Suprapubic skin (tissue), 4 donors: ENCODE data around the gene DHRS9. TPM values are rescaled to one million over a fixed set of nuclear protein-coding genes. Genes with fewer than 3 reads are reported as not detected.
"Not testable (repeated sequence)": the region's sequence is repeated elsewhere in the genome, so short reads cannot be mapped to it uniquely, and the experiment has no call there.

ENCODE experiments used
- DNase-seq, 2 donors: peaks; one replicate each; pipeline ENCODE4 v3.0.0-alpha.2; 2019; ENCODE audit warnings: low spot score in 2 of 2
- H3K27ac ChIP-seq: fragments of 200-600 bp; sonication (generic); one replicate; pipeline ENCODE4 v1.5.1; 2019
- H3K27me3 ChIP-seq: fragments of 200-600 bp; sonication (generic); one replicate; pipeline ENCODE4 v1.5.1; 2019
- H3K36me3 ChIP-seq: fragments of 200-600 bp; sonication (generic); one replicate; pipeline ENCODE4 v1.5.1; 2019
- H3K4me1 ChIP-seq: fragments of 200-600 bp; sonication (generic); one replicate; pipeline ENCODE4 v1.5.1; 2019
- H3K4me3 ChIP-seq: fragments of 200-600 bp; sonication (generic); one replicate; pipeline ENCODE4 v1.5.1; 2019; ENCODE audit warnings: mild to moderate bottlenecking
- H3K9me3 ChIP-seq: fragments of 200-600 bp; sonication (generic); one replicate; pipeline ENCODE4 v1.5.1; 2019
- EP300 ChIP-seq: sonication (generic); formaldehyde crosslinking; IDR thresholded peaks from one replicate; pipeline ENCODE4 v1.6.1; 2017; ENCODE audit warnings: antibody characterized with exemption
- POLR2A ChIP-seq, 2 donors: fragments of 450-650 bp; IDR thresholded peaks; one replicate each; pipeline ENCODE4 v1.6.1; 2017; ENCODE audit warnings: antibody characterized with exemption in 2 of 2, mild to moderate bottlenecking in 2 of 2, moderate library complexity in 2 of 2
- POLR2AphosphoS5 ChIP-seq, 3 donors: sonication (generic); formaldehyde crosslinking; IDR thresholded peaks; one replicate each; pipeline ENCODE4 v1.6.1; 2017; ENCODE audit warnings: antibody characterized with exemption in 3 of 3
- WGBS: methylation state at CpG from one replicate; pipeline ENCODE4 v1.1.5; 2018; 5-methylcytosine and 5-hydroxymethylcytosine counted together
- total RNA-seq, 4 donors: library from RNA; depleted of rRNA; stranded (reverse); fragments of >200 nt; gene quantifications; one replicate each; pipeline ENCODE4 v1.1.0, GENCODE V29; 2016
- TF ChIP-seq, protein P1 (sequence below), 2 donors: fragments of 200-600 bp in 1 of 2; fragments of 450-650 bp in 1 of 2; sonication (generic) in 1 of 2; IDR thresholded peaks; one replicate each; pipeline ENCODE4 v1.5.1; 2016 to 2019; ENCODE audit warnings: antibody characterized with exemption in 2 of 2, mild to moderate bottlenecking in 1 of 2, moderate library complexity in 1 of 2

The DHRS9 gene
- total RNA-seq, 4 donors from 2014 or later: 2.0 to 3.9 (median 2.3) TPM

GRCh38 chr2:169049142-169049541, 20.2 kb upstream of the DHRS9 start:
- H3K27me3 ChIP-seq: no peaks in the 10 kb centered on the region
- H3K36me3 ChIP-seq: no peaks in the 10 kb centered on the region
- peaks cover 8% of the 10 kb centered on the region for H3K4me1 ChIP-seq
- no peak for DNase-seq
- H3K4me3 ChIP-seq: no peak overlapping the region
- TF ChIP-seq POLR2AphosphoS5 (IDR thresholded peaks at IDR 0.05) (no peak), POLR2A (IDR thresholded peaks at IDR 0.05) (no peak), EP300 (no peak)
- TF ChIP-seq, protein P1, sequence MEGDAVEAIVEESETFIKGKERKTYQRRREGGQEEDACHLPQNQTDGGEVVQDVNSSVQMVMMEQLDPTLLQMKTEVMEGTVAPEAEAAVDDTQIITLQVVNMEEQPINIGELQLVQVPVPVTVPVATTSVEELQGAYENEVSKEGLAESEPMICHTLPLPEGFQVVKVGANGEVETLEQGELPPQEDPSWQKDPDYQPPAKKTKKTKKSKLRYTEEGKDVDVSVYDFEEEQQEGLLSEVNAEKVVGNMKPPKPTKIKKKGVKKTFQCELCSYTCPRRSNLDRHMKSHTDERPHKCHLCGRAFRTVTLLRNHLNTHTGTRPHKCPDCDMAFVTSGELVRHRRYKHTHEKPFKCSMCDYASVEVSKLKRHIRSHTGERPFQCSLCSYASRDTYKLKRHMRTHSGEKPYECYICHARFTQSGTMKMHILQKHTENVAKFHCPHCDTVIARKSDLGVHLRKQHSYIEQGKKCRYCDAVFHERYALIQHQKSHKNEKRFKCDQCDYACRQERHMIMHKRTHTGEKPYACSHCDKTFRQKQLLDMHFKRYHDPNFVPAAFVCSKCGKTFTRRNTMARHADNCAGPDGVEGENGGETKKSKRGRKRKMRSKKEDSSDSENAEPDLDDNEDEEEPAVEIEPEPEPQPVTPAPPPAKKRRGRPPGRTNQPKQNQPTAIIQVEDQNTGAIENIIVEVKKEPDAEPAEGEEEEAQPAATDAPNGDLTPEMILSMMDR (IDR thresholded peaks at IDR 0.05): no peak
- no peak overlapping the region for H3K27ac ChIP-seq
- 47% methylated on average over 3 of the region's 3 CpGs for WGBS
- peaks cover 12% of the 10 kb centered on the region for H3K9me3 ChIP-seq

DNA sequence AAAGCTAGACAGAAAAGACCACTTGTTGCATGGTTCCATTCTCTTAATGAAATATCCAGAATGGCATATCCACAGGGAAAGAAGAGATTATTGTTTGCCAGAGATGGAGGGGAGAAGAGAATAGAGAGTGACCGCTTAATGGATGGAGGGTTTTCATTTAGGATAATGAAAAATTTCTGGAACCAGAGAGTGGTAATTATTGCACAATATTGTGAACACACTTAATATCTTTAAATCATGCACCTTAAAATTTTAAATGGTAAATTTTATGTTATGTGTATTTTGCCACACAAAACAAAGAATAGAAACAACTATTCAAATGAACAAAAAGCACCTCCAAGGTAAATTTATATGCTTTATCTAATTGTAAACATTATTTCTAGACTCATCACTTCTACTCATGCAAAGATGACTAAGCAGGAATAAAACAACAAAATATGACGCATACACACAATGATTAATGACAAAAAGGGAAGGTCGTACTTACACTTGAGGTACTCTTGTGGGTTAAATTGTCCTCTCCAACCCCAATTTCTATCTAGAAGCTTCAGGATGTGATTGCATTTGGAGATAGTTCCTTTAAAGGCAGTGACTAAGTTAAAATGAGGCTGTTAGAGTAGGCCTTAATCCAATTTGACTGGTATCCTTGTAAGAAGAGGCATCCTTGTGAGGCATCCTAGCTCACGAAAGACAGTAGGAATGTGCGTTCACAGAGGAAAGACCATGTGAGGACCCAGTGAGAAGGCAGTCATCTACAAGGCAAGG, 18.7 kb upstream of the DHRS9 start:
- Histone ChIP-seq H3K27ac (no peak overlapping the region), H3K27me3 (no peaks in the 10 kb centered on the region)
- WGBS: 66% methylated on average over 5 of the region's 5 CpGs

GRCh38 chr2:169054575-169054974, 14.8 kb upstream of the DHRS9 start:
- H3K4me1 ChIP-seq, DNase-seq, H3K4me3 ChIP-seq, H3K27ac ChIP-seq, H3K27me3 ChIP-seq, H3K36me3 ChIP-seq: not testable (repeated sequence)
- peaks cover 21% of the 10 kb centered on the region for H3K9me3 ChIP-seq
- WGBS: 92% methylated on average over 2 of the region's 2 CpGs

More for the DNA sequence above, 18.7 kb upstream of the DHRS9 start:
- Histone ChIP-seq H3K9me3 (peaks cover 17% of the 10 kb centered on the region), H3K4me1 (peaks cover 8% of the 10 kb centered on the region), H3K36me3 (no peaks in the 10 kb centered on the region), H3K4me3 (no peak overlapping the region)
- DNase-seq: no peak
- TF ChIP-seq POLR2A (IDR thresholded peaks at IDR 0.05): no peak
- TF ChIP-seq, protein P1 (IDR thresholded peaks at IDR 0.05): no peak
- TF ChIP-seq POLR2AphosphoS5 (IDR thresholded peaks at IDR 0.05): no peak
- TF ChIP-seq EP300: no peak

- not testable (repeated sequence) for H3K27me3 ChIP-seq, DNase-seq, H3K4me1 ChIP-seq, H3K27ac ChIP-seq, H3K36me3 ChIP-seq, H3K4me3 ChIP-seq, H3K9me3 ChIP-seq
- 95% methylated on average over 17 of the region's 17 CpGs for WGBS
Observed at GRCh38 chr2:169064199-169064598, 5.2 kb upstream of the DHRS9 start.

DNA sequence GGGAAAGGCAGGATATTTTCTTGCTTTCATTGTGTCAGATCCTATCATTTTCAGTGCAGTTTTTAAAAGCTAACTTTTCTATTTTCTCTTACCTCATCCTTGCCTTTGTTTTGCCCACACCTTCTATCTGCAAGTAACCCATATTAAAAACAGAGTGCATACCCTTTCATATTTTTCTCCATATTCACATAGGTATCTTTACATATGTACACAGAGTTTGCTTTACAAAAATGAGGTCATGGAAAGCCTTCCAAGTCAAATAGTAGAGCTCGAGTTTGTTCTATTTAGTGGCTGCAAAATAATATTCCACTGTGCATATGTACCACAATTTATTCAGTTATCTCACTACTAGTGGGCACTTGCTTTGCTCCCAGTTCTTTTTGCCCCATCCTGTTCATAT, 3.9 kb upstream of the DHRS9 start:
- Histone ChIP-seq H3K27me3 (no peaks in the 10 kb centered on the region), H3K27ac (no peak overlapping the region), H3K9me3 (no peaks in the 10 kb centered on the region), H3K4me1 (no peaks in the 10 kb centered on the region), H3K4me3 (no peak overlapping the region), H3K36me3 (no peaks in the 10 kb centered on the region)
- no peak for TF ChIP-seq POLR2AphosphoS5 (IDR thresholded peaks at IDR 0.05)
- TF ChIP-seq, protein P1 (IDR thresholded peaks at IDR 0.05): no peak
- no peak for TF ChIP-seq POLR2A (IDR thresholded peaks at IDR 0.05)
- no peak for TF ChIP-seq EP300
- DNase-seq: no peak
- 60% methylated on average over 1 of the region's 1 CpG for WGBS

DNA sequence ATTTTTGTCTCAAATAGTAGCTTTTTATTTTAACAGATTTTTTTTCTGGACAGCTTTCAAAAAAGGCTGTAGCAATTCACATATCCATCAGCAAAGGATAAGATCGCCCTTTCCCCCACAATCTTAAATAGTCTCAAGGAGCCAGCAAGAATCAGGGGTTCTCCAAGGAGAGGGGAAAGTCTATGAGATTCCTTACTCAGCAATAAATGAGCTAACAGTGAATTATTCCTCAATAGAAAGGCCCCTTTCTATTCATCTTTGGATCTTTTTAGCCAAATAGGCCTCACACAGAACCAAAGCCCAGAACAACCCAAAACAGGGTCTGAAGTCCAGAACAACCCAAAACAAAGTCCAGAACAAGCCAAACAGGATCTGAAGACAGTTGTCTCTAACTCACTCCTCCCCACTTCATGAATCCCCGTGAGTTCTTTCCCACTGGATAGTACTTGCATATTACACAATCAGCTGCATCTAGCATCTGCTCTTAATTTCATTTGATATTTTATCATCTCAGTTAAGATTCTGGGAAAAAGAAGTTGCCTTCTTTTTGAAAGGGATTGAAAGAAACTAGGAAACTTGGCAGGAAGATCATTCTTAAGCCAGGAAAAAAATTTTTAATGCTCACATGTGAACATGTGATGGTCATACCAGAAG, 3.4 kb upstream of the DHRS9 start:
- Histone ChIP-seq H3K27me3 (no peaks in the 10 kb centered on the region), H3K4me1 (no peaks in the 10 kb centered on the region), H3K36me3 (no peaks in the 10 kb centered on the region), H3K4me3 (no peak overlapping the region), H3K9me3 (no peaks in the 10 kb centered on the region), H3K27ac (no peak overlapping the region)
- WGBS: 59% methylated on average over 2 of the region's 2 CpGs
- no peak for TF ChIP-seq POLR2A (IDR thresholded peaks at IDR 0.05)
- TF ChIP-seq POLR2AphosphoS5 (IDR thresholded peaks at IDR 0.05): no peak
- TF ChIP-seq, protein P1 (IDR thresholded peaks at IDR 0.05): no peak
- no peak for TF ChIP-seq EP300
- no peak for DNase-seq
